HepG2 (cell line): ENCODE measurements around the gene A2ML1. TPM values are rescaled to one million over a fixed set of nuclear protein-coding genes. Genes with fewer than 3 reads are reported as not detected.
A peak's percentile ranks its signal among the peaks of the same experiment; 100 is the strongest.

ENCODE experiments used
- ATAC-seq: fragments of 200-7000 bp; cut with Tn5 transposase; 3 replicates; pipeline ENCODE4 v1.9.1; 2020; ENCODE audit warnings: mild to moderate bottlenecking, moderate library complexity
- BruUV-seq: library from RNA; stranded (reverse); fragments of 400-500 nt; replicated peaks from 2 replicates; lab custom pipeline; 2021; lab: Mats Ljungman, UMichigan
- CTCF ChIA-PET: fragments of 300-600 bp; formaldehyde crosslinking; extraction: SDS; loops from one replicate; lab custom pipeline; 2021; ENCODE audit warnings: low total read pairs, inconsistent platforms, low intra/inter-chr PET ratio; lab: Yijun Ruan, JAX
- POLR2A ChIA-PET: fragments of 350-600 bp; sonication (Branson Sonifier 250); formaldehyde crosslinking; loops from one replicate; lab custom pipeline; 2020; ENCODE audit warnings: antibody characterized with exemption, inconsistent platforms; lab: Yijun Ruan, JAX
- DNase-seq: peaks from one replicate; pipeline ENCODE4 v3.0.0-alpha.2; 2015; ENCODE audit warnings: low spot score
- FAIRE-seq: peaks from 3 replicates; lab custom pipeline; 2011; peaks lifted over from hg19 to GRCh38; lab: Jason Lieb, UNC
- H2AFZ ChIP-seq: one replicate; pipeline ENCODE4 v1.6.1; 2011; ENCODE audit warnings: low read length, inconsistent platforms
- H3K27ac ChIP-seq: fragments of 300-600 bp; 3 replicates; pipeline ENCODE4 v1.8.0; 2011; ENCODE audit warnings: mixed run types, mild to moderate bottlenecking, mixed read lengths, low read length, inconsistent platforms; ENCODE audit not compliant: insufficient read depth; ENCODE audit errors: extremely low read length
- H3K27me3 ChIP-seq, 2 experiments: fragments of 200-600 bp in 1 of 2; 2 replicates in 1 of 2; 3 replicates in 1 of 2; pipeline versions ENCODE4 v1.6.0 to v1.8.0; 2011; ENCODE audit warnings: low read length in 2 of 2, mild to moderate bottlenecking in 2 of 2, moderate library complexity in 2 of 2, inconsistent platforms in 1 of 2; ENCODE audit not compliant: insufficient read depth in 2 of 2, control insufficient read depth in 1 of 2
- H3K36me3 ChIP-seq, 2 experiments: fragments of 200-600 bp in 1 of 2; replicated peaks in 1 of 2; 2 replicates in 1 of 2; 3 replicates in 1 of 2; pipeline versions ENCODE4 v1.5.1 to v1.8.0; 2011; ENCODE audit warnings: low read length in 2 of 2, inconsistent platforms in 1 of 2; ENCODE audit not compliant: insufficient read depth in 2 of 2, control insufficient read depth in 1 of 2
- H3K4me1 ChIP-seq: 2 replicates; pipeline ENCODE4 v1.5.1; 2012; ENCODE audit warnings: low read length, inconsistent platforms; ENCODE audit not compliant: insufficient read depth
- H3K4me2 ChIP-seq: 2 replicates; pipeline ENCODE4 v1.6.0; 2011; ENCODE audit warnings: low read depth, low read length, inconsistent platforms
- H3K4me3 ChIP-seq, 3 experiments: fragments of 200-600 bp in 1 of 3; sonication (generic), shearing (Covaris generic) in 1 of 3; replicated peaks in 1 of 3; 2 replicates each; pipeline ENCODE4 v1.5.1; 2011 to 2016; ENCODE audit warnings: low read length in 3 of 3, inconsistent platforms in 2 of 3, low read depth in 2 of 3, mild to moderate bottlenecking in 2 of 3, control low read depth in 1 of 3, mixed read lengths in 1 of 3; ENCODE audit not compliant: insufficient read depth in 1 of 3
- H3K79me2 ChIP-seq: one replicate; pipeline ENCODE4 v1.6.1; 2011; ENCODE audit warnings: low read length, inconsistent platforms; ENCODE audit not compliant: insufficient read depth
- H3K9ac ChIP-seq: 2 replicates; pipeline ENCODE4 v1.6.0; 2011; ENCODE audit warnings: mild to moderate bottlenecking, low read depth, low read length, inconsistent platforms; ENCODE audit not compliant: insufficient read depth
- H3K9me3 ChIP-seq: 2 replicates; pipeline ENCODE4 v1.5.1; 2012; ENCODE audit warnings: mild to moderate bottlenecking, low read length
- H4K20me1 ChIP-seq: 2 replicates; pipeline ENCODE4 v1.6.0; 2011; ENCODE audit warnings: inconsistent platforms, mild to moderate bottlenecking, low read length, moderate library complexity; ENCODE audit not compliant: insufficient read depth
- MAFK ChIP-seq, 2 experiments: IDR thresholded peaks in 1 of 2; conservative IDR thresholded peaks in 1 of 2; 2 replicates each; pipeline ENCODE4 v1.6.1; 2011; ENCODE audit warnings: improper control_type of control experiment in 2 of 2, low read length in 2 of 2
- WGBS: methylation state at CpG from one replicate; pipeline ENCODE4 v1.1.6; 2017; ENCODE audit warnings: low lambda C conversion rate; 5-methylcytosine and 5-hydroxymethylcytosine counted together
- in situ Hi-C: cut with HindIII; loops from 2 replicates; pipeline ENCODE4 v1.10.0; 2017; ENCODE audit warnings: low pct_unique_long_range_greater_than_20kb; ENCODE audit not compliant: extremely low pct_ligation_motif_present
- intact Hi-C: fragments of 100-400 bp; cut with micrococcal nuclease; formaldehyde crosslinking; loops from one replicate; pipeline ENCODE4 v1.10.0; 2022; ENCODE audit not compliant: unreplicated experiment
- polyA plus RNA-seq, 8 experiments: library from polyadenylated mRNA; depleted of rRNA in 3 of 8; stranded (reverse) in 7 of 8; unstranded in 1 of 8; fragments of >200 nt; fragmentation: Illumina TruSeq in 4 of 8; extraction: Trizol in 4 of 8; gene quantifications; 2 replicates each; pipeline versions ENCODE4 v1.2.1 to v1.2.3, GENCODE V29; 2011 to 2016; ENCODE audit warnings: low read depth in 4 of 8, missing spikeins in 1 of 8, mixed read lengths in 1 of 8; ENCODE audit not compliant: insufficient read depth in 1 of 8
- total RNA-seq, 5 experiments: library from RNA; depleted of rRNA; stranded (reverse); fragments of >200 nt; fragmentation: Illumina TruSeq; extraction: Trizol; gene quantifications; 2 replicates each; pipeline ENCODE4 v1.2.3, GENCODE V29; 2016; ENCODE audit warnings: low read depth in 1 of 5
- TF ChIP-seq, protein P1 (sequence below): IDR thresholded peaks from 2 replicates; pipeline ENCODE4 v1.6.1; 2016; ENCODE audit warnings: missing compliant biosample characterization, missing genetic modification reagents, borderline replicate concordance
- TF ChIP-seq, protein P2 (sequence below): sonication (generic); formaldehyde crosslinking; IDR thresholded peaks from 2 replicates; pipeline ENCODE4 v1.4.0; 2020; ENCODE audit warnings: missing genetic modification reagents, borderline replicate concordance

A2ML1 gene
- total and polyA plus RNA-seq, 2 of the 13 experiments (the other 11 are each of a cell fraction or from before 2014, with no cell fraction given) = not detected

- no peak overlapping the region for H3K27ac ChIP-seq
- H3K4me2 ChIP-seq = no peak overlapping the region
- BruUV-seq = no TSS peak
- no peaks in the 10 kb centered on the region for H3K36me3 ChIP-seq
- H3K4me3 ChIP-seq = no peak overlapping the region
- DNase-seq (no peak), ATAC-seq (no peak), FAIRE-seq (no peak)
- H3K79me2 ChIP-seq = no peaks in the 10 kb centered on the region
- CTCF ChIA-PET = no interaction called here
- H3K4me1 ChIP-seq = no peaks in the 10 kb centered on the region
- no peak overlapping the region for H3K9ac ChIP-seq
- no peaks in the 10 kb centered on the region for H4K20me1 ChIP-seq
- peak in 1 of 2 experiments; percentile 36; a peak in 3 of 4 replicates for TF ChIP-seq MAFK (conservative IDR thresholded peaks at IDR 0.05 in 1 of 2, IDR thresholded peaks at IDR 0.05 in 1 of 2; ENCODE audit: low read length in 2 of 2)
- TF ChIP-seq, protein P1, sequence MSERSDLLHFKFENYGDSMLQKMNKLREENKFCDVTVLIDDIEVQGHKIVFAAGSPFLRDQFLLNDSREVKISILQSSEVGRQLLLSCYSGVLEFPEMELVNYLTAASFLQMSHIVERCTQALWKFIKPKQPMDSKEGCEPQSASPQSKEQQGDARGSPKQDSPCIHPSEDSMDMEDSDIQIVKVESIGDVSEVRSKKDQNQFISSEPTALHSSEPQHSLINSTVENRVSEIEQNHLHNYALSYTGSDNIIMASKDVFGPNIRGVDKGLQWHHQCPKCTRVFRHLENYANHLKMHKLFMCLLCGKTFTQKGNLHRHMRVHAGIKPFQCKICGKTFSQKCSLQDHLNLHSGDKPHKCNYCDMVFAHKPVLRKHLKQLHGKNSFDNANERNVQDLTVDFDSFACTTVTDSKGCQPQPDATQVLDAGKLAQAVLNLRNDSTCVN = no peak
- no peaks in the 10 kb centered on the region for H3K9me3 ChIP-seq
- H3K27me3 ChIP-seq = peaks cover 0 to 9% of the 10 kb centered on the region in 2 experiments; a peak in 3 of 5 replicates
- 25% methylated on average over 6 of the region's 7 CpGs for WGBS
- intact Hi-C loops = no loop called here
- no peak overlapping the region for H2AFZ ChIP-seq
- in situ Hi-C loops = no loop called here
- POLR2A ChIA-PET = no interaction called here
Observed at GRCh38 chr12:8852119-8852518, 29.7 kb downstream of the A2ML1 start.

- H3K4me2 ChIP-seq = no peak overlapping the region
- H3K27me3 ChIP-seq = peaks cover 0 to 9% of the 10 kb centered on the region in 2 experiments; a peak in 3 of 5 replicates
- intact Hi-C loops (no loop called here), in situ Hi-C loops (no loop called here)
- H3K9ac ChIP-seq = no peak overlapping the region
- CTCF ChIA-PET = no interaction called here
- no peaks in the 10 kb centered on the region for H3K4me1 ChIP-seq
- H4K20me1 ChIP-seq = no peaks in the 10 kb centered on the region
- POLR2A ChIA-PET = no interaction called here
- H3K36me3 ChIP-seq = no peaks in the 10 kb centered on the region
- no TSS peak for BruUV-seq
- TF ChIP-seq, protein P2, sequence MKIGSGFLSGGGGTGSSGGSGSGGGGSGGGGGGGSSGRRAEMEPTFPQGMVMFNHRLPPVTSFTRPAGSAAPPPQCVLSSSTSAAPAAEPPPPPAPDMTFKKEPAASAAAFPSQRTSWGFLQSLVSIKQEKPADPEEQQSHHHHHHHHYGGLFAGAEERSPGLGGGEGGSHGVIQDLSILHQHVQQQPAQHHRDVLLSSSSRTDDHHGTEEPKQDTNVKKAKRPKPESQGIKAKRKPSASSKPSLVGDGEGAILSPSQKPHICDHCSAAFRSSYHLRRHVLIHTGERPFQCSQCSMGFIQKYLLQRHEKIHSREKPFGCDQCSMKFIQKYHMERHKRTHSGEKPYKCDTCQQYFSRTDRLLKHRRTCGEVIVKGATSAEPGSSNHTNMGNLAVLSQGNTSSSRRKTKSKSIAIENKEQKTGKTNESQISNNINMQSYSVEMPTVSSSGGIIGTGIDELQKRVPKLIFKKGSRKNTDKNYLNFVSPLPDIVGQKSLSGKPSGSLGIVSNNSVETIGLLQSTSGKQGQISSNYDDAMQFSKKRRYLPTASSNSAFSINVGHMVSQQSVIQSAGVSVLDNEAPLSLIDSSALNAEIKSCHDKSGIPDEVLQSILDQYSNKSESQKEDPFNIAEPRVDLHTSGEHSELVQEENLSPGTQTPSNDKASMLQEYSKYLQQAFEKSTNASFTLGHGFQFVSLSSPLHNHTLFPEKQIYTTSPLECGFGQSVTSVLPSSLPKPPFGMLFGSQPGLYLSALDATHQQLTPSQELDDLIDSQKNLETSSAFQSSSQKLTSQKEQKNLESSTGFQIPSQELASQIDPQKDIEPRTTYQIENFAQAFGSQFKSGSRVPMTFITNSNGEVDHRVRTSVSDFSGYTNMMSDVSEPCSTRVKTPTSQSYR (CRISPR knock-in tag) = no peak
- TF ChIP-seq, all 625 proteins: peak for 0
- ATAC-seq (no peak), FAIRE-seq (no peak), DNase-seq (no peak)
- H3K9me3 ChIP-seq = no peaks in the 10 kb centered on the region
- H3K79me2 ChIP-seq = no peaks in the 10 kb centered on the region
- WGBS = 5% methylated on average over 2 of the region's 2 CpGs
- no peak overlapping the region for H3K27ac ChIP-seq
- no peak overlapping the region for H2AFZ ChIP-seq
- no peak overlapping the region for H3K4me3 ChIP-seq
Observed at GRCh38 chr12:8855891-8856290, 33.5 kb downstream of the A2ML1 start.
